HG03108 (cell line): ENCODE data around the gene ARHGAP22.

Experiments
- ATAC-seq: cut with Tn5 transposase; IDR thresholded peaks from one replicate; pipeline ENCODE4 v1.9.1; 2021; ENCODE audit warnings: moderate library complexity; ENCODE audit not compliant: unreplicated experiment

The ARHGAP22 gene

GRCh38 chr10:48406204-48406603 is 198.7 kb downstream of the ARHGAP22 start:
- no peak for ATAC-seq

- no peak for ATAC-seq
These were observed 200.2 kb downstream of the ARHGAP22 start for GRCh38 chr10:48404646-48405045.

- ATAC-seq, result no peak
These were observed 204.0 kb downstream of the ARHGAP22 start for GRCh38 chr10:48400850-48401220.

GRCh38 chr10:48400129-48400849 is 204.6 kb downstream of the ARHGAP22 start:
- no peak for ATAC-seq

- no peak for ATAC-seq
These were observed 205.3 kb downstream of the ARHGAP22 start for GRCh38 chr10:48399551-48399950.

GRCh38 chr10:48399056-48399541 is 205.8 kb downstream of the ARHGAP22 start:
- ATAC-seq, result no peak

- ATAC-seq, result no peak
These were observed 206.6 kb downstream of the ARHGAP22 start for GRCh38 chr10:48398261-48398660.
